ENCODE data around the gene E2F6. TPM values are rescaled to one million over a fixed set of nuclear protein-coding genes. Genes with fewer than 3 reads are reported as not detected.

Gene E2F6
- total and polyA plus RNA-seq, 9 of the 15 experiments (the other 6 are each of a cell fraction or from before 2014, with no cell fraction given): 13.6 to 33.9 (median 26.1) TPM

- peak; percentile 65 for TF ChIP-seq JUND (IDR thresholded peaks at IDR 0.05; ENCODE audit: borderline replicate concordance, low read depth, low read length)
- no peak; the same call in 2 of the 3 replicates for TF ChIP-seq JUND (tag; IDR thresholded peaks at IDR 0.05; ENCODE audit: borderline replicate concordance, low read depth, low read length)
- TF ChIP-seq ZFP30 (CRISPR knock-in tag; IDR thresholded peaks at IDR 0.05; ENCODE audit: borderline replicate concordance): no peak
- no peak for TF ChIP-seq NCOA1 (IDR thresholded peaks at IDR 0.05; ENCODE audit: low read depth)
- TF ChIP-seq SMAD4 (CRISPR knock-in tag; conservative IDR thresholded peaks at IDR 0.05): peak; percentile 83
- peak; percentile 92 for TF ChIP-seq ZNF224 (CRISPR knock-in tag; IDR thresholded peaks at IDR 0.05)
- no peak for TF ChIP-seq ZNF174 (CRISPR knock-in tag; IDR thresholded peaks at IDR 0.05)
- peak; percentile 92 for TF ChIP-seq USF1 (CRISPR knock-in tag; IDR thresholded peaks at IDR 0.05)
- TF ChIP-seq MBD2 (IDR thresholded peaks at IDR 0.05; ENCODE audit: borderline replicate concordance, low read depth): peak; percentile 64; the same call in 1 of the 2 replicates
- peak; percentile 85 for TF ChIP-seq ZNF263 (CRISPR knock-in tag; IDR thresholded peaks at IDR 0.05; ENCODE audit: borderline replicate concordance)
- peak; percentile 74 for TF ChIP-seq CBX1 (IDR thresholded peaks at IDR 0.05; ENCODE audit: low read depth)
- TF ChIP-seq PCBP1 (IDR thresholded peaks at IDR 0.05; ENCODE audit: low read depth, low read length, poor library complexity, severe bottlenecking): no peak
- TF ChIP-seq ZNF609 (CRISPR knock-in tag; IDR thresholded peaks at IDR 0.05; ENCODE audit: borderline replicate concordance): peak; percentile 97; the same call in 1 of the 2 replicates
- no peak for TF ChIP-seq ZNF347 (CRISPR knock-in tag; IDR thresholded peaks at IDR 0.05; ENCODE audit: low read depth)
- TF ChIP-seq MIER1 (IDR thresholded peaks at IDR 0.05; ENCODE audit: low read depth): no peak
- no peak for TF ChIP-seq RBM17 (IDR thresholded peaks at IDR 0.05; ENCODE audit: borderline replicate concordance, low read depth, low read length)
- no peak for TF ChIP-seq POU5F1 (IDR thresholded peaks at IDR 0.05; ENCODE audit: borderline replicate concordance, low read depth, low read length, partially characterized antibody)
Observed at GRCh38 chr2:11465485-11466306, at the start of gene E2F6 (continued).

All from K562 (cell line).